Neuronal stem cell (in vitro differentiated cells): Measurements from ENCODE around the gene GLB1L.
A peak's percentile ranks its signal among the peaks of the same experiment; 100 is the strongest.
"Not testable (repeated sequence)": the region's sequence is repeated elsewhere in the genome, so short reads cannot be mapped to it uniquely, and the experiment has no call there.

ENCODE experiments used
- DNase-seq: peaks from one replicate; pipeline ENCODE4 v3.0.0-alpha.2; 2013; ENCODE audit warnings: low spot score
- H2AFZ ChIP-seq: one replicate; pipeline ENCODE4 v1.6.1; 2013; ENCODE audit warnings: mild to moderate bottlenecking, low read length, inconsistent platforms
- H2AK5ac ChIP-seq: 2 replicates; pipeline ENCODE4 v1.6.1; 2013; ENCODE audit warnings: low read depth, mild to moderate bottlenecking, inconsistent platforms, low read length, moderate library complexity, mixed read lengths
- H2BK120ac ChIP-seq: 2 replicates; pipeline ENCODE4 v1.6.1; 2013; ENCODE audit warnings: low read depth, mild to moderate bottlenecking, inconsistent platforms, low read length, moderate library complexity, mixed read lengths
- H2BK12ac ChIP-seq: one replicate; pipeline ENCODE4 v1.6.1; 2013; ENCODE audit warnings: low read length, inconsistent platforms
- H2BK15ac ChIP-seq: 2 replicates; pipeline ENCODE4 v1.6.1; 2013; ENCODE audit warnings: mild to moderate bottlenecking, low read length, inconsistent platforms, mixed read lengths
- H2BK5ac ChIP-seq: one replicate; pipeline ENCODE4 v1.6.1; 2013; ENCODE audit warnings: inconsistent platforms, mild to moderate bottlenecking, low read length, moderate library complexity
- H3K14ac ChIP-seq: one replicate; pipeline ENCODE4 v1.6.1; 2013; ENCODE audit warnings: low read length, inconsistent platforms
- H3K18ac ChIP-seq: 2 replicates; pipeline ENCODE4 v1.6.1; 2013; ENCODE audit warnings: low read length, inconsistent platforms
- H3K23ac ChIP-seq: 2 replicates; pipeline ENCODE4 v1.6.1; 2013; ENCODE audit warnings: low read depth, mild to moderate bottlenecking, mixed read lengths, low read length, inconsistent platforms; ENCODE audit not compliant: poor library complexity
- H3K27ac ChIP-seq: replicated peaks from 3 replicates; pipeline ENCODE4 v1.5.1; 2013; ENCODE audit warnings: low read length, inconsistent platforms
- H3K27me3 ChIP-seq, 3 experiments: 2 replicates each; pipeline ENCODE4 v1.6.1; 2013; ENCODE audit warnings: low read length in 3 of 3, mild to moderate bottlenecking in 2 of 3, inconsistent platforms in 1 of 3, low read depth in 1 of 3, mixed read lengths in 1 of 3, moderate library complexity in 1 of 3; ENCODE audit not compliant: control insufficient read depth in 3 of 3, insufficient read depth in 3 of 3
- H3K36me3 ChIP-seq, 2 donors: replicated peaks in 1 of 2; 2 replicates each; pipeline ENCODE4 v1.6.1; 2013; ENCODE audit warnings: low read length in 2 of 2; ENCODE audit not compliant: control insufficient read depth in 2 of 2, insufficient read depth in 2 of 2
- H3K4ac ChIP-seq: 2 replicates; pipeline ENCODE4 v1.6.1; 2013; ENCODE audit warnings: inconsistent platforms, mild to moderate bottlenecking, low read length, moderate library complexity
- H3K4me1 ChIP-seq, 2 donors: 1 replicate in 1 of 2; 2 replicates in 1 of 2; pipeline ENCODE4 v1.6.1; 2013; ENCODE audit warnings: low read length in 2 of 2, low read depth in 1 of 2; ENCODE audit not compliant: control insufficient read depth in 2 of 2, insufficient read depth in 1 of 2
- H3K4me2 ChIP-seq: one replicate; pipeline ENCODE4 v1.6.1; 2013; ENCODE audit warnings: mild to moderate bottlenecking, low read length, inconsistent platforms; ENCODE audit not compliant: insufficient read depth, poor library complexity, severe bottlenecking
- H3K4me3 ChIP-seq, 2 donors: 2 replicates each; pipeline ENCODE4 v1.5.1; 2013; ENCODE audit warnings: low read length in 2 of 2, mild to moderate bottlenecking in 2 of 2, inconsistent platforms in 1 of 2, moderate library complexity in 1 of 2
- H3K79me1 ChIP-seq: one replicate; pipeline ENCODE4 v1.6.1; 2013; ENCODE audit warnings: low read depth, mild to moderate bottlenecking, inconsistent platforms, low read length, moderate library complexity
- H3K9ac ChIP-seq: one replicate; pipeline ENCODE4 v1.6.1; 2013; ENCODE audit warnings: mild to moderate bottlenecking, low read depth, low read length, inconsistent platforms; ENCODE audit not compliant: poor library complexity
- H3K9me3 ChIP-seq, 2 donors: replicated peaks in 1 of 2; 2 replicates each; pipeline versions ENCODE3 to v1.6.1; 2013; ENCODE audit warnings: low read length in 2 of 2, mild to moderate bottlenecking in 2 of 2, inconsistent platforms in 1 of 2, low read depth in 1 of 2, mixed read lengths in 1 of 2, moderate library complexity in 1 of 2; ENCODE audit not compliant: control insufficient read depth in 2 of 2, insufficient read depth in 1 of 2
- H4K8ac ChIP-seq: one replicate; pipeline ENCODE4 v1.6.1; 2013; ENCODE audit warnings: low read depth, mild to moderate bottlenecking, inconsistent platforms, low read length, moderate library complexity
- H4K91ac ChIP-seq: one replicate; pipeline ENCODE4 v1.6.1; 2013; ENCODE audit warnings: low read length, low read depth, mild to moderate bottlenecking, inconsistent platforms; ENCODE audit not compliant: poor library complexity
- WGBS, 2 donors: extraction: QIAGEN DNeasy Blood & Tissue Kit; methylation state at CpG; one replicate each; pipeline ENCODE4 v1.1.7; 2013; ENCODE audit warnings: missing lambda C conversion rate in 2 of 2, mixed read lengths in 1 of 2; ENCODE audit not compliant: insufficient read length in 2 of 2, insufficient replicate concordance in 1 of 2; ENCODE audit errors: extremely low coverage in 2 of 2; 5-methylcytosine and 5-hydroxymethylcytosine counted together

Gene GLB1L

DNA sequence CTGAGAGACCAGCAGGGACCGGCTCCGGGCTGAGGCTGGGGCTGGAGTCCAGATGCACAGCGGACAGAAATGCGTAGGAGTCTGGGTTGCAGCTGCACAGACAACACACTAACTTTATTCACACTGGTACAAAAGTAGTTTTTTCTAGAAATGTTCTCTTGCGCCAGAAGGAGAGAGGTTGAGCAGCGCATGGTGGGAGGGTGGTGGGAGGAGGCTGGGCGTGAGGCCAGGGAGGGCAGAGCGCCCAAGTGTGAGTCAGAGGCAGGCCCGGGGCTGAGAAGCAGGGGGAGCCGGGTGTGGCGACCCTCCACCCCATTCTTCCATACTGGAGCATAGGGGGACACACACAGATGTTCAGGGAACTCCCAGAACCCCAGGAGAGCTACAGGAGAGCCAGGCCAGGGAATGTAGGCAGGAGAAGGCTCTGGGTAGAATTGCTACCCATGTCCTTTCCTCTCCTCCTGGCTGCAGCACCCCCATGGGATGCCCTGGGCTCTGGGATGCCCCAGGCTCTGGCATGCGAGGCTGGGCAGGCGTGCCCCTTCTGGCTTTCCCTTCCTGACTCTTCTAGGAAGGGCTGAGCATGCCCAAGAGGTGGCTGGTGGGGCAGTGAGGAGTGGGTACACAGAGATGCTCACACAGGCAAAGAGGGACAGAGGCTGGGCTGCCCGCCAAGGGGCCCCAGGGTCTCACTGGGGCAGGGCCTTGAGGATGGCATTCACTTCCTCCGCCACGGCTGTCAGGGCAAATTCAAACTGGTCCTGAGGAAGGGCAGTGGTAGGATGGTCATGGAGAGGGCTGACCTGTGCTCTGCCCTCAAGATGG lies 44.5 kb upstream of the GLB1L start:
- H3K14ac ChIP-seq, result no peak overlapping the region
- no peak overlapping the region for H3K23ac ChIP-seq
- H2BK5ac ChIP-seq, result no peak overlapping the region
- H2AFZ ChIP-seq, result no peak overlapping the region
- no peak overlapping the region for H3K27ac ChIP-seq
- H4K91ac ChIP-seq, result no peak overlapping the region
- H2BK15ac ChIP-seq, result peak overlapping the region; percentile 93
- WGBS, 2 donors, result no CpG with 5 or more reads among the region's 16 CpGs
- peaks cover 0 to 10% (median 0%) of the 10 kb centered on the region in 3 experiments for H3K27me3 ChIP-seq
- H3K18ac ChIP-seq, result peak overlapping the region; percentile 71
- H2BK12ac ChIP-seq, result no peak overlapping the region
- peaks cover 7% of the 10 kb centered on the region for H3K79me1 ChIP-seq
- peak overlapping the region; percentile 70 for H3K4ac ChIP-seq
- peak overlapping the region; percentile 53 for H4K8ac ChIP-seq
- no peak overlapping the region for H3K4me2 ChIP-seq
- DNase-seq, result no peak
- peak overlapping the region; percentile 74 for H2AK5ac ChIP-seq
- H3K9ac ChIP-seq, result peak overlapping the region; percentile 66
- H3K4me3 ChIP-seq, result no peak overlapping the region
- H3K9me3 ChIP-seq, result peaks cover 0 to 2% of the 10 kb centered on the region in 2 donors
- peaks cover under 1 to 1% of the 10 kb centered on the region in 2 donors for H3K36me3 ChIP-seq
- H3K4me1 ChIP-seq, result peaks cover 7 to 10% of the 10 kb centered on the region in 2 donors
- H2BK120ac ChIP-seq, result peak overlapping the region; percentile 40

DNA sequence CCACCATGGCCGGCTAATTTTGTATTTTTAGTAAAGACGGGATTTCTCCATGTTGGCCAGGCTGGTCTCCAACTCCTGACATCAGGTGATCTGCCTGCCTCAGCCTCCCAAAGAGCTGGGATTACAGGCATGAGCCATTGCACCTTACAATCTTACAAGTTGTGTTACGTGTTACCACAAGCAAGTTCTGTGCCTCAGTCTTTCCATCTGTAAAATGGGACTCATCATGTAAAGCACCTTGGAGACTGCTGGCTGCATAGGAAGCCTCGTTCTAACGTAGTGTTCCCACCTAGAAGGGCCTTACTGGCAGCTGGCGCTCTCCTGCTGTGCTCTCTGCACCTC lies 43.9 kb upstream of the GLB1L start:
- H3K27me3 ChIP-seq, result peaks cover 0 to 10% (median 0%) of the 10 kb centered on the region in 3 experiments
- H4K91ac ChIP-seq, result no peak overlapping the region
- H3K4ac ChIP-seq, result no peak overlapping the region
- no peak overlapping the region for H2BK12ac ChIP-seq
- WGBS, 2 donors, result no CpG with 5 or more reads among the region's 6 CpGs
- peaks cover 7% of the 10 kb centered on the region for H3K79me1 ChIP-seq
- peaks cover 7 to 8% of the 10 kb centered on the region in 2 donors for H3K4me1 ChIP-seq
- H2AFZ ChIP-seq, result no peak overlapping the region
- no peak overlapping the region for H2AK5ac ChIP-seq
- peaks cover 3 to 7% of the 10 kb centered on the region in 2 donors for H3K36me3 ChIP-seq
- H3K23ac ChIP-seq, result no peak overlapping the region
- H3K18ac ChIP-seq, result peak overlapping the region; percentile 9
- H2BK15ac ChIP-seq, result no peak overlapping the region
- no peak overlapping the region for H3K4me2 ChIP-seq
- H3K27ac ChIP-seq, result no peak overlapping the region
- no peak overlapping the region for H3K14ac ChIP-seq
- no peak for DNase-seq
- no peak overlapping the region for H4K8ac ChIP-seq
- no peak overlapping the region for H2BK5ac ChIP-seq
- H2BK120ac ChIP-seq, result no peak overlapping the region
- H3K4me3 ChIP-seq, result no peak overlapping the region
- no peak overlapping the region for H3K9ac ChIP-seq
- H3K9me3 ChIP-seq, result peaks cover 0 to 2% of the 10 kb centered on the region in 2 donors

DNA sequence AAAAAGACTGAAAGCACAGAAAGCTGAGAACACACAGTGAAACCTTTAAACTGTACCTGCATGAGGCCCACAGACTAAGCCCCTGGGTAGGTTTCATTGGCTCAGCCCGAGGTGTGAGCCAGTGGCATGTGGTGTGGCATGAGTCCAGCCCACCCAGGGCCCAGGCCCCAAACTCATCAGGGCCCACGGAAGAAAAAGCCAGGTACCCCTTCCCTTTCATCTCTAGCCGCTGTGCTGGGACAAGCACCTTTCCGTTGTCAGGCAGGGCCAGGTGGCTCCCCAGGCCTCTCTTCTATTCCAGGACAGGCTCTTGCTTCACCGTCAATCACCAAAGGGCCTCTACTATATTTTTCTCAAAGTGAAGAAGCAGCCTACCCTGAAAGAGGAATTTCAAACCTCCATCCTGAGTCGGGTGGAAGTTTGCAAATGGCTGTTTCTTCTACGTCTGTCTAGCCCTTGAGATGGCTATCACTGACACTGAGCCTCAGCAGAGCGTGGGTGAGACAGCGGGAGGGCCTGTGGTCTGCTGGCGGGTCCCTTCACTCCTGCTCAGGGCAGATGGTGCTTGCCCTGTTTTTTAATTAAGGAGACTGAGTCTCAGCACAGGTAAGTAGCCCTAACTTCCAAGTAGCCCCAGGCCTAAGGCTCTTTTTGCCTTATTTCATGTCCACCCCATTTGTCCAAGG lies 42.5 kb upstream of the GLB1L start:
- Histone ChIP-seq H3K36me3 (peaks cover 14 to 20% of the 10 kb centered on the region in 2 donors), H2AK5ac (no peak overlapping the region), H2BK15ac (no peak overlapping the region), H3K27me3 (peaks cover 0 to 10% (median 0%) of the 10 kb centered on the region in 3 experiments), H3K23ac (no peak overlapping the region), H3K27ac (no peak overlapping the region), H3K4me3 (no peak overlapping the region), H3K9ac (no peak overlapping the region), H3K79me1 (peaks cover 7% of the 10 kb centered on the region), H3K9me3 (peaks cover 0 to under 1% of the 10 kb centered on the region in 2 donors), H2BK5ac (no peak overlapping the region), H2BK12ac (no peak overlapping the region), H2BK120ac (no peak overlapping the region), H3K4ac (no peak overlapping the region), H2AFZ (no peak overlapping the region), H3K18ac (no peak overlapping the region), H3K4me1 (peaks cover 6 to 7% of the 10 kb centered on the region in 2 donors), H4K91ac (no peak overlapping the region), H4K8ac (no peak overlapping the region), H3K14ac (no peak overlapping the region), H3K4me2 (no peak overlapping the region)
- DNase-seq, result no peak
- no CpG with 5 or more reads among the region's 10 CpGs for WGBS, 2 donors

DNA sequence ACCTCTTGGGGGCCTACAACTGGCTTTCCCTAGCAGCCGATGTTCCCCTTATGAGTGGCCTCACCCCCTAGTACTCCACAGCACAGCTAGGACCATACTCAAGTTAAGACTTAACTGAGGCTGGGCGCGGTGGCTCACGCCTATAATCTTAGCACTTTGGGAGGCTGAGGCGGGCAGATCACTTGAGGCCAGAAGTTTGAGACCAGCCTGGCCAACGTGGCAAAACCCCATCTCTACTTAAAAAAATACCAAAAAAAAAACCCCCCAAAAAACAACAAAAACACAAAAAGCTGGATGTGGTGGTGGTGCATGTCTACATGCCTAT lies 41.8 kb upstream of the GLB1L start:
- H3K18ac ChIP-seq, DNase-seq, H3K4ac ChIP-seq, H3K4me2 ChIP-seq, H2BK15ac ChIP-seq, H2AK5ac ChIP-seq, H3K23ac ChIP-seq, H4K8ac ChIP-seq, H2AFZ ChIP-seq, H2BK120ac ChIP-seq, H3K27me3 ChIP-seq, H4K91ac ChIP-seq, H3K9me3 ChIP-seq, H3K27ac ChIP-seq, H3K4me3 ChIP-seq, H3K4me1 ChIP-seq, H3K79me1 ChIP-seq, H2BK12ac ChIP-seq, H3K9ac ChIP-seq, H3K14ac ChIP-seq: not testable (repeated sequence)
- no CpG with 5 or more reads among the region's 6 CpGs for WGBS, 2 donors
- Histone ChIP-seq H2BK5ac (peak overlapping the region; percentile 66), H3K36me3 (peaks cover 14 to 26% of the 10 kb centered on the region in 2 donors)
